Measurements from ENCODE around the gene DUSP5.

GRCh38 chr10:110502851-110503301 lies 5.2 kb downstream of the DUSP5 start:
- TF ChIP-seq, protein P1, sequence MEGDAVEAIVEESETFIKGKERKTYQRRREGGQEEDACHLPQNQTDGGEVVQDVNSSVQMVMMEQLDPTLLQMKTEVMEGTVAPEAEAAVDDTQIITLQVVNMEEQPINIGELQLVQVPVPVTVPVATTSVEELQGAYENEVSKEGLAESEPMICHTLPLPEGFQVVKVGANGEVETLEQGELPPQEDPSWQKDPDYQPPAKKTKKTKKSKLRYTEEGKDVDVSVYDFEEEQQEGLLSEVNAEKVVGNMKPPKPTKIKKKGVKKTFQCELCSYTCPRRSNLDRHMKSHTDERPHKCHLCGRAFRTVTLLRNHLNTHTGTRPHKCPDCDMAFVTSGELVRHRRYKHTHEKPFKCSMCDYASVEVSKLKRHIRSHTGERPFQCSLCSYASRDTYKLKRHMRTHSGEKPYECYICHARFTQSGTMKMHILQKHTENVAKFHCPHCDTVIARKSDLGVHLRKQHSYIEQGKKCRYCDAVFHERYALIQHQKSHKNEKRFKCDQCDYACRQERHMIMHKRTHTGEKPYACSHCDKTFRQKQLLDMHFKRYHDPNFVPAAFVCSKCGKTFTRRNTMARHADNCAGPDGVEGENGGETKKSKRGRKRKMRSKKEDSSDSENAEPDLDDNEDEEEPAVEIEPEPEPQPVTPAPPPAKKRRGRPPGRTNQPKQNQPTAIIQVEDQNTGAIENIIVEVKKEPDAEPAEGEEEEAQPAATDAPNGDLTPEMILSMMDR (IDR thresholded peaks at IDR 0.05) = no peak
- TF ChIP-seq EZH2 (IDR thresholded peaks at IDR 0.05) = no peak
- no peak for TF ChIP-seq EZH2phosphoT487 (IDR thresholded peaks at IDR 0.05)

Data from neural progenitor cell (in vitro differentiated cells).